Vagina (tissue), 2 donors: Measurements from ENCODE around the gene DDN.

Experiments
- CTCF ChIP-seq, 3 experiments: fragments of 450-650 bp in 2 of 3; fragments of 200-600 bp in 1 of 3; sonication (generic) in 1 of 3; IDR thresholded peaks; one replicate each; pipeline ENCODE4 v1.5.1; 2017 to 2019; ENCODE audit warnings: antibody characterized with exemption in 3 of 3, mild to moderate bottlenecking in 2 of 3, moderate library complexity in 2 of 3
- POLR2A ChIP-seq, 2 donors: fragments of 450-650 bp; IDR thresholded peaks; one replicate each; pipeline ENCODE4 v1.6.1; 2017; ENCODE audit warnings: antibody characterized with exemption in 2 of 2, mild to moderate bottlenecking in 2 of 2, moderate library complexity in 2 of 2

- TF ChIP-seq CTCF (IDR thresholded peaks at IDR 0.05) (no peak), POLR2A (IDR thresholded peaks at IDR 0.05) (no peak)
Measured at GRCh38 chr12:49024543-49024942, 25.4 kb upstream of the DDN start.
